Endothelial cell of umbilical vein (primary cell): ENCODE data around the gene MRPL14. TPM values are rescaled to one million over a fixed set of nuclear protein-coding genes. Genes with fewer than 3 reads are reported as not detected.

Source experiments
- BruUV-seq: library from RNA; stranded (reverse); fragments of 400-500 nt; replicated peaks from 2 replicates; lab custom pipeline; 2021; lab: Mats Ljungman, UMichigan
- CTCF ChIA-PET: fragments of 300-600, 350-600 bp; sonication (Branson Sonifier 250); formaldehyde crosslinking; loops from one replicate; lab custom pipeline; 2021; ENCODE audit warnings: antibody characterized with exemption, inconsistent platforms; lab: Charles Lee
- POLR2A ChIA-PET: fragments of 300-600, 350-600 bp; sonication (Branson Sonifier 250); formaldehyde crosslinking; loops from one replicate; lab custom pipeline; 2021; ENCODE audit warnings: antibody characterized with exemption, inconsistent platforms; lab: Charles Lee
- DNase-seq: peaks from one replicate; pipeline ENCODE4 v3.0.0-alpha.2; 2011; ENCODE audit warnings: low read depth, low spot score
- FAIRE-seq: peaks from 2 replicates; lab custom pipeline; 2011; peaks lifted over from hg19 to GRCh38; lab: Jason Lieb, UNC
- H2AFZ ChIP-seq: 2 replicates; pipeline ENCODE4 v1.6.0; 2012; ENCODE audit warnings: low read depth, low read length, control low read depth, inconsistent platforms
- H3K27ac ChIP-seq: 2 replicates; pipeline ENCODE4 v1.5.1; 2011; ENCODE audit warnings: low read depth, mild to moderate bottlenecking, control low read depth, low read length, moderate library complexity; ENCODE audit not compliant: insufficient read depth
- H3K27me3 ChIP-seq, 2 experiments: 2 replicates each; pipeline versions ENCODE4 v1.6.0 to v1.6.1; 2011; ENCODE audit warnings: low read length in 2 of 2, mixed read lengths in 1 of 2; ENCODE audit not compliant: control insufficient read depth in 2 of 2, insufficient read depth in 2 of 2
- H3K36me3 ChIP-seq, 2 experiments: 2 replicates in 1 of 2; 3 replicates in 1 of 2; pipeline ENCODE4 v1.5.1; 2011; ENCODE audit warnings: low read length in 2 of 2, mild to moderate bottlenecking in 1 of 2, moderate library complexity in 1 of 2; ENCODE audit not compliant: control insufficient read depth in 2 of 2, insufficient read depth in 2 of 2; ENCODE audit errors: extremely low read depth in 1 of 2
- H3K4me1 ChIP-seq: 3 replicates; pipeline ENCODE4 v1.5.1; 2011; ENCODE audit warnings: mild to moderate bottlenecking, low read length; ENCODE audit not compliant: control insufficient read depth, insufficient read depth; ENCODE audit errors: extremely low read depth
- H3K4me2 ChIP-seq: 2 replicates; pipeline ENCODE4 v1.6.1; 2011; ENCODE audit warnings: low read length, control low read depth, mixed read lengths; ENCODE audit not compliant: insufficient read depth
- H3K4me3 ChIP-seq, 3 experiments: fragments of 200-600 bp in 1 of 3; sonication (generic), shearing (Covaris generic) in 1 of 3; replicated peaks in 1 of 3; 2 replicates each; pipeline ENCODE4 v1.5.1; 2011 to 2016; ENCODE audit warnings: control low read depth in 3 of 3, low read length in 3 of 3, mild to moderate bottlenecking in 2 of 3, inconsistent platforms in 1 of 3, low read depth in 1 of 3, moderate library complexity in 1 of 3; ENCODE audit not compliant: insufficient read depth in 1 of 3
- H3K79me2 ChIP-seq: 2 replicates; pipeline ENCODE4 v1.6.0; 2012; ENCODE audit warnings: low read length, inconsistent platforms; ENCODE audit not compliant: control insufficient read depth, insufficient read depth
- H3K9ac ChIP-seq: replicated peaks from 2 replicates; pipeline ENCODE3; 2011; ENCODE audit warnings: low read length, control low read depth; ENCODE audit not compliant: insufficient read depth; ENCODE audit errors: extremely low read depth
- H3K9me1 ChIP-seq: replicated peaks from 3 replicates; pipeline ENCODE4 v1.6.0; 2011; ENCODE audit warnings: mild to moderate bottlenecking, low read length; ENCODE audit not compliant: control insufficient read depth, insufficient read depth; ENCODE audit errors: extremely low read depth
- H3K9me3 ChIP-seq: replicated peaks from 2 replicates; pipeline ENCODE4 v1.5.1; 2012; ENCODE audit warnings: low read length, inconsistent platforms; ENCODE audit not compliant: control insufficient read depth, insufficient read depth
- H4K20me1 ChIP-seq: replicated peaks from 2 replicates; pipeline ENCODE3; 2011; ENCODE audit warnings: mild to moderate bottlenecking, low read length; ENCODE audit not compliant: control insufficient read depth, insufficient read depth; ENCODE audit errors: extremely low read depth
- CTCF ChIP-seq, 2 donors: IDR thresholded peaks; 1 replicate in 1 of 2; 2 replicates in 1 of 2; pipeline ENCODE4 v1.5.1; 2011; ENCODE audit warnings: low read length in 2 of 2, mild to moderate bottlenecking in 2 of 2, moderate library complexity in 2 of 2, control low read depth in 1 of 2, inconsistent platforms in 1 of 2, low read depth in 1 of 2; ENCODE audit not compliant: insufficient read depth in 1 of 2; ENCODE audit errors: extremely low read depth in 1 of 2
- EZH2 ChIP-seq: IDR thresholded peaks from 2 replicates; pipeline ENCODE4 v1.6.1; 2012; ENCODE audit warnings: borderline replicate concordance, low read depth, mild to moderate bottlenecking, moderate library complexity, low read length, inconsistent platforms; ENCODE audit not compliant: severe bottlenecking
- FOS ChIP-seq: IDR thresholded peaks from 2 replicates; pipeline ENCODE4 v1.6.1; 2011; ENCODE audit warnings: mild to moderate bottlenecking, low read length, moderate library complexity, borderline replicate concordance; ENCODE audit not compliant: insufficient read depth
- GATA2 ChIP-seq: IDR thresholded peaks from 2 replicates; pipeline ENCODE4 v1.7.0; 2011; ENCODE audit warnings: low read depth, mild to moderate bottlenecking, moderate library complexity, mixed read lengths, low read length; ENCODE audit not compliant: insufficient read length, insufficient read depth
- JUN ChIP-seq: IDR thresholded peaks from 2 replicates; pipeline ENCODE4 v1.6.1; 2011; ENCODE audit warnings: borderline replicate concordance, low read depth; ENCODE audit not compliant: insufficient read length, insufficient read depth
- MAX ChIP-seq: IDR thresholded peaks from 2 replicates; pipeline ENCODE4 v1.6.1; 2011; ENCODE audit not compliant: insufficient read depth, insufficient read length
- MYC ChIP-seq: IDR thresholded peaks from one replicate; pipeline ENCODE4 v1.6.1; 2011; ENCODE audit warnings: mild to moderate bottlenecking, low read depth, low read length
- POLR2A ChIP-seq: IDR thresholded peaks from 2 replicates; pipeline ENCODE4 v1.6.1; 2012; ENCODE audit warnings: low read depth, mild to moderate bottlenecking, control low read depth, low read length
- POLR2AphosphoS5 ChIP-seq: IDR thresholded peaks from 2 replicates; pipeline ENCODE4 v1.6.1; 2012; ENCODE audit warnings: low read depth, mild to moderate bottlenecking, control low read depth, low read length, moderate library complexity; ENCODE audit not compliant: insufficient read depth
- dilution Hi-C: fragments of 300-500 bp; cut with MboI; formaldehyde crosslinking; loops from one replicate; pipeline ENCODE4 v1.15.0; 2019; ENCODE audit warnings: low sequenced_read_pairs; ENCODE audit not compliant: extremely low pct_ligation_motif_present
- intact Hi-C: fragments of 100-400 bp; cut with micrococcal nuclease; formaldehyde crosslinking; loops from one replicate; pipeline ENCODE4 v1.10.0; 2022
- polyA plus RNA-seq, 4 experiments: library from polyadenylated mRNA; depleted of rRNA in 3 of 4; stranded (reverse) in 3 of 4; unstranded in 1 of 4; fragments of >200 nt; gene quantifications; 2 replicates each; pipeline versions ENCODE4 v1.2.1 to v1.2.3, GENCODE V29; 2011 to 2012; ENCODE audit warnings: missing spikeins in 1 of 4
- total RNA-seq: library from RNA; stranded (reverse); gene quantifications from 2 replicates; pipeline ENCODE4 v1.2.3, GENCODE V29; 2021

The MRPL14 gene
- total and polyA plus RNA-seq, 2 donors (not counting 3 experiments of a cell fraction or from before 2014, with no cell fraction given), result 68.1 to 103 TPM

GRCh38 chr6:44126320-44127149 is 717 bp downstream of the MRPL14 start:
- Histone ChIP-seq H3K27ac (peak overlapping the region; percentile 74), H3K4me3 (peak overlapping the region; percentile 88 to 89 (median 89)), H3K27me3 (no peaks in the 10 kb centered on the region), H3K4me2 (peak overlapping the region; percentile 89), H3K79me2 (peaks cover 57% of the 10 kb centered on the region), H3K4me1 (peaks cover 50% of the 10 kb centered on the region), H3K36me3 (no peaks in the 10 kb centered on the region), H3K9me3 (no peaks in the 10 kb centered on the region), H4K20me1 (no peaks in the 10 kb centered on the region), H3K9ac (peak overlapping the region; percentile 85), H2AFZ (peak overlapping the region; percentile 81), H3K9me1 (no peaks in the 10 kb centered on the region)
- dilution Hi-C loops (no loop called here), intact Hi-C loops (loop anchor here (1.0 kb wide), 2 partner anchors 10 to 22 kb away; no protein-coding TSS in a partner anchor)
- DNase-seq (peak; percentile 66), FAIRE-seq (peak; percentile 59)
- TSS peak; percentile 38 for BruUV-seq
- CTCF ChIA-PET, result interaction anchor here (1.0 to 1.2 kb wide), 4 partner anchors 24 to 48 kb away, joined by 3 to 5 read pairs (median 4); no protein-coding TSS in a partner anchor
- POLR2A ChIA-PET, result interaction anchor here (1.0 kb wide), 2 partner anchors 10 to 120 kb away, joined by 3 to 6 read pairs; partner anchors contain the start of gene HSP90AB1
- no peak for TF ChIP-seq POLR2AphosphoS5
- TF ChIP-seq MAX, result no peak
- no peak for TF ChIP-seq JUN
- no peak for TF ChIP-seq EZH2
- no peak for TF ChIP-seq POLR2A
- TF ChIP-seq MYC, result no peak
- no peak for TF ChIP-seq GATA2
- no peak for TF ChIP-seq CTCF (IDR thresholded peaks at IDR 0.05; ENCODE audit: extremely low read depth in 1 of 2, insufficient read depth in 1 of 2, low read depth in 1 of 2, low read length in 2 of 2)
- TF ChIP-seq FOS, result no peak
